PFSK-1 (cell line): ENCODE results near the gene FBXO27. TPM values are rescaled to one million over a fixed set of nuclear protein-coding genes. Genes with fewer than 3 reads are reported as not detected.

ENCODE experiments used
- FOXP2 ChIP-seq: optimal IDR thresholded peaks from 2 replicates; pipeline ENCODE3; 2011; ENCODE audit warnings: borderline replicate concordance, control low read depth, inconsistent platforms; ENCODE audit not compliant: insufficient read depth; ENCODE audit errors: extremely low read length, extremely low read depth
- POLR2AphosphoS5 ChIP-seq: IDR thresholded peaks from 2 replicates; pipeline ENCODE4 v1.6.1; 2012; ENCODE audit warnings: low read depth, mild to moderate bottlenecking, control low read depth, low read length, moderate library complexity
- REST ChIP-seq, 2 experiments: IDR thresholded peaks; 2 replicates each; pipeline versions ENCODE4 v1.6.1 to v1.8.0; 2011 to 2012; ENCODE audit warnings: low read depth in 2 of 2, low read length in 2 of 2, control low read depth in 1 of 2, inconsistent platforms in 1 of 2, mild to moderate bottlenecking in 1 of 2, moderate library complexity in 1 of 2; ENCODE audit not compliant: insufficient read depth in 1 of 2
- SIN3A ChIP-seq: IDR thresholded peaks from 2 replicates; pipeline ENCODE4 v1.6.1; 2012; ENCODE audit warnings: mild to moderate bottlenecking, low read length, moderate library complexity, borderline replicate concordance; ENCODE audit not compliant: insufficient read depth
- TAF1 ChIP-seq: IDR thresholded peaks from 2 replicates; pipeline ENCODE4 v1.6.1; 2012; ENCODE audit warnings: low read length, control low read depth, borderline replicate concordance; ENCODE audit not compliant: insufficient read depth
- polyA plus RNA-seq: library from polyadenylated mRNA; unstranded; fragments of >200 nt; gene quantifications from one replicate; pipeline ENCODE4 v1.2.1, GENCODE V29; 2012; ENCODE audit warnings: low read depth, missing spikeins; ENCODE audit not compliant: insufficient read length

FBXO27 gene, protein sequence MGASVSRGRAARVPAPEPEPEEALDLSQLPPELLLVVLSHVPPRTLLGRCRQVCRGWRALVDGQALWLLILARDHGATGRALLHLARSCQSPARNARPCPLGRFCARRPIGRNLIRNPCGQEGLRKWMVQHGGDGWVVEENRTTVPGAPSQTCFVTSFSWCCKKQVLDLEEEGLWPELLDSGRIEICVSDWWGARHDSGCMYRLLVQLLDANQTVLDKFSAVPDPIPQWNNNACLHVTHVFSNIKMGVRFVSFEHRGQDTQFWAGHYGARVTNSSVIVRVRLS
- polyA plus RNA-seq: 0.43 TPM

- TF ChIP-seq FOXP2: no peak
- TF ChIP-seq REST (IDR thresholded peaks at IDR 0.05; ENCODE audit: insufficient read depth in 1 of 2, low read depth in 2 of 2, low read length in 2 of 2): no peak
- TF ChIP-seq TAF1: no peak
- no peak for TF ChIP-seq POLR2AphosphoS5
Measured at GRCh38 chr19:39032063-39032918, at the start of gene FBXO27. Gene FBXO27, minus strand, starts transcription at chr19:39032549. Its CDS starts 322 bp downstream, at chr19:39032227.

DNA sequence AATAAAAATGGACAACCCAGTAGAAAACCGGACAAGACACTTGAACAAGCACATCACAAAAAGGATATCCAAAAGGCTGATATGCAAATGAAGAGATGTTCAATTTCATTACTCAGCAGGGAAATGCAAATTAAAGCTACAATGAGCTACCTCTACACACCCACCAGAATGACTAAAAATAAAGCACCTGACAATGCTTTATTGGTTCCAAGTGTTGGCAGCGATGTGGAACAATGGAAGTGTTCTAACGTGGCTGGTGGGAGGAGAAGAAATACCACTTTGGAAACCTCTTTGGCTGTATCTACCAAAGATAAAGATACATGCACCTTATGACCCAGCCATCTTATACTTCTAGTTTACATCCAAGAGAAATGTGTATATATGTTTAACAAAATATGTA lies 48.1 kb upstream of the FBXO27 start:
- TF ChIP-seq FOXP2 (no peak), REST (IDR thresholded peaks at IDR 0.05; ENCODE audit: insufficient read depth in 1 of 2, low read depth in 2 of 2, low read length in 2 of 2) (no peak)

DNA sequence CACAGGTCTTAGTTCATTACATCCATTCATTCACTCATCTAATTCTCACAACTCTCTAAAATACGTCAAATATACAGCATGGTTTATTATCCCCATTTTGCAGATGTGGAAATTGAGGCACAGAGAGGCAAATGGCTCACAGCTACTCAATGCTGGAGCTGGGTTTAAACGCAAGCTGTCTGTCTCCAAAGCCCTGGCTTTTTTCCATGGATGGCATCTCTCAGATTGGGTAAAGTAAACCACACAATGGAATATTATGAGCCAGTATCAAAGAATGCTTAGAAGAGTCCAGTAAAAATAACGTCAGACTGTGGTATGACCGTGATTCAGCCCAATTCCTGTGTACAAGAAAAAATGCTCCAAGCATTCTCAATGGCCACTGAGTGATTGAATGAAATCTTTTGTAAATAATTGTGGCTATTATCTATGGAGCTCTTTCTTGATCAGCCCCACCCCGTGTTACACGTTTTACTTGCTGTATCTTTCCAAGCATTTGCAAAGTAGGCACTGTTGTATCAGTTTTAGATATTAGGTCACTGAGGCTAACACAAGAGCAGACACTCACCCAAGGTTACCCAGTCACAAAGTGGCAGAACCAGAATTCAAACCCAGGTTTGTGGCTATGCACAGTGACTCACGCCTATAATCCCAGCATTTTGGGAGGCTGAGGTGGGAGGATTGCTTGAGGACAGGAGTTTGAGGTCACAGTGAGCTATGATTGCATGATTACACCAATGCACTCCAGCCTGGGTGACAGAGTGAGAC lies 46.3 kb upstream of the FBXO27 start:
- TF ChIP-seq REST (IDR thresholded peaks at IDR 0.05; ENCODE audit: insufficient read depth in 1 of 2, low read depth in 2 of 2, low read length in 2 of 2) (no peak), POLR2AphosphoS5 (no peak), FOXP2 (no peak), TAF1 (no peak), SIN3A (no peak)

DNA sequence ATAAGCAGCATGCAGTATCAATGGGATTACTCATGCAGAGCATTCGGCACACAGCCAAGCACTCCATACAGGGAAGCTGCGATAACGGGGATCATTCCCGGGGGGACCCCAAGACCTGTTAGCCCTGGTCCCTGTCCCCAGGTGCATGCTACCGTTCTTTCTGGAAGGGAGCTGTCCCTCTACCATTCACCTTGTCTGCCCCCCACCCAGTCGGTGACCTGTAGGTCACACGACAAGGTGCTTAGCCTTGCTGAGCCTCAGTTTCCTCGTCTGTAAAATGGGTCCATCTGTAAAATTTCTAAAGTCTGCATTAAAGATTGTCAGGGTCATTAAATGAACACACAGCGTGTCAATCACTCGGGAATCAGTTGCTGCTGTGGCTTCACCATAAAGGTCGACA lies 45.0 kb upstream of the FBXO27 start:
- no peak for TF ChIP-seq TAF1
- TF ChIP-seq FOXP2: no peak
- no peak for TF ChIP-seq SIN3A
- TF ChIP-seq POLR2AphosphoS5: no peak

GRCh38 chr19:39074942-39075341 lies 42.6 kb upstream of the FBXO27 start:
- TF ChIP-seq POLR2AphosphoS5 (no peak), SIN3A (no peak), FOXP2 (no peak), REST (IDR thresholded peaks at IDR 0.05; ENCODE audit: insufficient read depth in 1 of 2, low read depth in 2 of 2, low read length in 2 of 2) (no peak), TAF1 (no peak)
